HG03097 (cell line): ENCODE results near the gene GRAMD1B.

ENCODE experiments used
- ATAC-seq: cut with Tn5 transposase; IDR thresholded peaks from one replicate; pipeline ENCODE4 v1.9.1; 2021; ENCODE audit not compliant: unreplicated experiment, low FRiP score

The GRAMD1B gene

DNA sequence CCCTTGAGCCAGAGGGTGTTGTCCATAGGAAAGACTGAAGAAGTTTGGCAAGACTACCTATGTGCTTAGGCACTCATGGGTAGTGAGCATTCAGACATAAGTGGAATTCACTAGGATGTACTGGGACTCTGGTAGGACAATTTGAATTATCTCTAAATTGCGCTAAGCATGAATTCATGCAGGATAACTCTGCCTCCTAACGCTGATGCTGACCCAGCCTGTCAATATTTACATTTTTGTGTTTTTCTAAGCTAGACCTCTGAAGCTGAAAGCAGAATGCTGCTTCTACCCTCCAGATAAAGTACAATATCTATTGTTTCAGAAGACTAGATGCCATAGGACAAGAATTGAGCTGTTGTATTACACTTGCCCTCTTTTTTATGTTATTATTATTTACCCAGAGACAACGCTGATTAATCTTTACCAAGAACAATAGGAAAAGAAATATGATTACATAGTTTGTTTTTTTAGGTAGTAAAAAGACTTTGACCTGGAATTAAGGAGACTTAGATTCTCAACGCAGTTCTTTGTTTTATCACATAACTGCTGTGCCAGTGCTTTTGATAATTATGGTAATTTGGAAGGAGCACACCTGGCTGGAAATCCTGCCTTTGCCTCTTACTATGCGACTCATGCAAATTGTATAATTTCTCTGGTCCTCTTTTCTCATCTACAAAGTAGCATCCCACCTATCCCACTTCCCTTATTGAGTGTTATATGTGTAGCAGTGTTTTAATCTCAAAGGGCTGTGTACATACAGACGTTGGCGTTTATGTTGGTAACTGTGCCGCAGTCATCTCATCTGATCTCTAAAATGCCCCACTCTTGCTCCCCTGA, 21.2 kb upstream of the GRAMD1B start:
- no peak for ATAC-seq

DNA sequence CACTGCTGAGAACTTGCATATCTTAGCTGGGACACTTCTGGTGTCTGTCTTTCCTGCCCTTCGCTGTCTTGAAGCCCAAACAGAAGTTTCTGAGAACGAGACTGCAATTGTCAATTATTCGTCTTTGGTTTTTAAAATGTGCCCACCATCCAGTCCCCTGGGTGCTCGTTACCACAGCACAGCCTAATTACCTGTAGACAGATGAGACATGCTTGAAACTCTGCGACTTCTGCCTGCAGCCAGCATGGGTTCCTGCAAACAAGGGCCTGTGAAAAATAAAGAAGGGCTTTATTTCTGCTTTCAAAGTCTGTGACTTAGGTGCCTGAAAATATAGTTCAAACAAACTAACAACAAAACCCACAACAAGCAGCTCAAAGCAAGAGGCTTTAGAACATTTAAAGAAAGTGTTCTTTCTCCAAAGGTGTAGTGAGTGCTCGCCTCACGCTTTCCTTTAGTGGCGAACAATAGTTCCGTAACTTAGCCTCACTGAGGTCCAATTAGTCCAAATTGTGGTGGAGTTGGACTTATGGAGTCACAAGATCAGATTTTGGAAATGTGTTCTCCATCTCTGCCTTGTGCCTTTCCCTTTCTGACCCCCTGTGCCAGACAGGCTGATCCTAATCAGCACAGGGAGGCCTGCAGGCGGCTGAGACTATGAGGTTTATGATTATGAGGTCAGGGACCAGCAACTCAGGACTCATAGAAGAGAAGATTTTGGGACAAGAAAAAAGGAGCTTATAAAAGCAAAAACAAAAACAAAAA, 20.4 kb upstream of the GRAMD1B start:
- ATAC-seq, result no peak

DNA sequence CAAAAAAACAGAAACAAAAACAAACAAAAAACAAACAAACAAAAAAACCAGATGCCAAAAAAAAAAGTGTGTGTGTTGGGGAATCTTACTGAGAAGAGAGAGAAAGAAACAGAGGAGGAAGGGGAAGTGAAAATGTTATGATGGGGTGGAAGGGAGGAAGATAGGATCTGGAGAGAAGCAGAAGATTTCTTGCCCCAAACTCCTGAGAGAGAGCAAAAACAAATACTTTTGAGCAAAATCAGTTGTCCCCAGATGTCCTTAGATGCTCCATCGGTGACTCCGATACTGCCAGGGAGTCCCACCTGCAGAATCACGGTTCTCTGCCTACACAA, 19.9 kb upstream of the GRAMD1B start:
- ATAC-seq, result no peak

DNA sequence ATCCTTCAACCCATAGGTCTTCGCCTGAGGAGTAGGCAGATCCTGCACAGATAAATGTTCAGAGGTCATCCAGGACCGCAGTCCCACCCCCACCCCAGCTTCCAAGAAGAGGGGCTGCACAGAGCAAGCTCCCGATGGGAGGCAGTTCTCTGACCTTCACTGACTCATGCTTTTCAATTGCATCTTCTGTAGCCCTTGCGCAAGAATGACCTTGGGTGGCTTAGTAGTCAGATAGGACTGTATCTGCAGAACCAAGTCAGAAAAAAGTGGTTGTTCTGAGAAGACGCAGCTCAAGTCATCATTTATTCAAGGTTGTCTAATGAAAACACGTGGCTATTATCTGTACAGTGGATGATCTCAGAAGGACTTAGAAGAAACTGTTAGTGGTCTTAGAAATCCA, 16.4 kb upstream of the GRAMD1B start:
- ATAC-seq, result no peak

DNA sequence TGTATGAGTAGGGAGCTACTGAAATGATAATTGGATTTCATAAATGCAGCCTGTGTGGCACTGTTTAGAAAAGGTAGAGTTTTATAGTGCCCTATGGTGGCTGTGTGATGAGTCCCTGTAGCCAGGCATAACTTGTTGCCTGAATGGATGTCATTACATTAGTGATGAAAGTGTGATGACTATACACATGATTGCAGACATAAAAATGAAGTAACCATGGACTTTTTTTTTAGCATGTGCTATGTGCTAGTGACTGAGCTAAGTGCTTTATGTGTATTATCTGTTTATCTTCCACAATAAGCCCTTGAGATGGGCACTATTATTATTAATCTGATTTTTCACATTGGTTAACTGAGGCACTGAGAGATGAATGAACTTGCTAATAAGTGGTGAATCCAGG, 13.5 kb upstream of the GRAMD1B start:
- ATAC-seq, result no peak

DNA sequence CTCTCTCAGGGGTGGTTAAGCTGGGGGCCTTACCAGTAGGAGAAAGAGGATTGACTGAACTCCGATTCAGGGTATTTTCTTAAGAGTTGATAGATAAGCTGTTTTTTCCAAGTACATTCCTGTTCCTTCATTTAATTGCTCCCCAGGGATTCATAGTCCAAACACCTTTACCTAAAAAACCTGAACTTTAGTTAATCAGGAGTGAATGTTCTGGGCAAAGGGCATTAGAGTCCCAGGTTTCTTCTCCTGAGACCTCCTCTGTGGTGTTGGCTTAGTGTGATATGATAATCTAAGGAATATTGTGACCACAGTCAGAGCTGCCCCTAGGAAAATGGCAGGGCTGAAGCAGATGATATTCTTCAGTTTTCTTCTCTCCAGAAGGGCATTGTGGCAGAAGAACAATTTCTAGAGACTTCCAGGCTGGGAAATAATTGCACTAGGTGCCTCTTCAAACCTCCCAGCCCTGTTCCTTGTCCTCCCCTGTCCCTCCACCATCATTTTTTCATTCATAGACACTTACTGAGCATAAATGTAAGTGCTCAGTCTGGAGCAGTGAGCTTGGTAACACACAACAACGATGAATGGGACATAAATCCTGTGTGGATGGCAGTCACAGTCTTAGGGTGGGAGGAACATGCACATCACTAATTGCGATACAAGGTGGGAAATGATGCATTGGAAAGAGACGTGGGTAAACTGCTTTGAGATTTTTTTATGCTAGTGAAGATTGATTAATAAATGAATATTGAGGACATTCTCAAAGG, 11.5 kb upstream of the GRAMD1B start:
- no peak for ATAC-seq

DNA sequence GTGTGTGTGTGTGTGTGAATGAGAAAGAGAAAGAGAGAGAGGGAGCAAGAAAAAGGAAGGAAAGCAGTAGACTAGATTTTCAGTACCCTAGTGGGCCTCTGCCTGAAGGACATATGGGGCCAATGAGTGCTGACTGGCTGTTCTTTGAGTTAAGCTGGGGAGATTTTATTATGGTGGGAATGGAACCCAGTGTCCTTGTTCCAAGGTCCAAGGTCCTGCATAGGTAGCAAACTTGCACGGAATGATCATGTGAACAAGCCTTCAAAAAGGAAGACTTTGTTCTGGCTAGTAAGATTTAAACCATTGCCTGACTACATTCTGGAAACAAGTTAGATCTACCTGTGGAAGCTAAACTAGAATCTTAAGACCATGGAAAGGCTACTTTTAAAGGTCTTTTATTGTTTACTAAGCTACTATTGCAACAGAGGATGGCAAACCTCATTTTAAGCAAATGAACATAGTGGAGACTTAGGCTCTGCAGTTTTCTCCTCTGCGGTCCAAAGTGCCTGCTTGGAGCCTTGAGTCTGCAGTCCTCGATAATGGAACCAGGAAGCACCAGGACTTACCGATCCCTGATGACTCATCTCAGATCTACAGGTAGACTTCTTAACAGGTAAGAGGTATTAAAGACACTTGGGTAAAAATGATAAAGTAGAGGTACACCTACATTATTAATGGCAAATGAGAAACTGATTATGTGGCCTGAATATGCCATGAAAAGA, 10.2 kb upstream of the GRAMD1B start:
- ATAC-seq, result no peak

DNA sequence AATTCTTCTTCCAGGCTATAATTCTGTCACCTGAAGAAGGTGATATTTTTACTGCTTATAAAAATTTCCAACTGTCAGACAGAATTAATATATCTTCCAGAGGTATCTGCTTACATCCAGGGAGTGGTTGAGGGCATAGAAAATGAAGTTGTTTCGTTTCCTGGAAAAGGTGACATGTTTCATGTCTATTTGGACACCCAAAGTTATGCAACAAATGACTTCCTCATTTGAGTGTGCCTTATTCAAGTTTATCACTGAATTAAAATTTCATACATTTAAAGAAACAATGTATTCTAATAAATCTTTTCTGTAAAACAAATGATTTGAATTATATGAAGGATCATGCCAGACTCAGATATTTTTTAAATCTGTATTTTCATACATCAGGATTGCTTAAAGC, 8.5 kb upstream of the GRAMD1B start:
- no peak for ATAC-seq

DNA sequence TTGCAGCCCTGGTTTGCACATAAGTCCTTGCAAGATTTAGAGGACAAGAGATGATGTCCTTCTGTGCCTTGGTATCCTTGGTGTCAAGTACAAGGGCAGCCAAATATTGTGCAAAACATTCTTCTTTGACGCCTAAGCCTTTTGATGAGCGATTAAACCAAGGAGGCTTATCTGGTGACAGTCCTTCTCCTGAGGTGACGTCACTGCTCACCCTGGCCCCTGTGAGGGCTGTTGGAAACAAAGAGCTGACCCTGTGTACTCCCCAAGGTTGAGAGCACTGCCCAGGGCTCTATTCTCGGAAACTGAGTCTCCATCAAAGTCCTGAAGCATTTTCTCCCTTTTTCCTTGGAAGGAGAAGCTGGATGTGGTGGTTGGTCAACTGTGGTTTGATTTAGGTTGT, 4.7 kb upstream of the GRAMD1B start:
- ATAC-seq, result no peak

DNA sequence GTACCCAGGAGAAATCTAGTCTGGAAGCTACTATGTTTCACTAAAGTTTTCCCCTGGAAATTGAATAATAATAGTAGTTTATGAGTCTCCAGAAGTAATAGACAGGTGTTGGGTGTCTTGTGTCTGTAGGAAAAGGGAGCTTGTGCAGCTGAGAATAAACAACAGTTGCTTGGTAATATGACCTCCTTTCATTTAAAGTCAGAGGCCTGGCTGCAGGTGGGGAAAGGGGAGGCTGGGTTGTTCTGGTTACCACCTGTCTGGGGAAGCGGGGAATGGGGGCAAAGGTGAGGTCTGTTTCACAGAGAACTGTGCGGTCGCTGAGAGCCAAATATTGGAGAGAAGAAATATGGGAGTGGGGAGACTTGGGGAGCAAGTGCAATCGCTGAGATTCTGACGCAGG, 3.3 kb upstream of the GRAMD1B start:
- ATAC-seq, result no peak

DNA sequence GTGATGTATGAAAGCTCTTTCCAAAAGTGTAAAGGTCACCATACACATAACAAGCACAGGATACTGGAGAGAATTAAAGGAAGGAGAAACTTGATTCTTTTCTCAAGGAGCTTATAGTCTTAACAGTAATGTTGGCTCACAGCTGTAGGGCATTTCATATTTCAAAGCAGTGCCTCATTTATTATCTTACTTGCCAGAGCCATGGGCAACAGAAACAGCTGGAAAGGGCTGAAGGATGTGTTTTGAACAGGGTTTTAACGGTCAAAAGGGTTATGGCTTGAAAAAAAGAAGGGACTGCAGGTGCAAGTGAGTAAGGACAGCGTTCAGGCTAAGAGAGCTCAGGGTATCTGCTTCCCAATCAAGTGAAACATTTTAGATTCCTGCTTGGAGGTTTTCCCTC, 2.7 kb upstream of the GRAMD1B start:
- ATAC-seq, result no peak

DNA sequence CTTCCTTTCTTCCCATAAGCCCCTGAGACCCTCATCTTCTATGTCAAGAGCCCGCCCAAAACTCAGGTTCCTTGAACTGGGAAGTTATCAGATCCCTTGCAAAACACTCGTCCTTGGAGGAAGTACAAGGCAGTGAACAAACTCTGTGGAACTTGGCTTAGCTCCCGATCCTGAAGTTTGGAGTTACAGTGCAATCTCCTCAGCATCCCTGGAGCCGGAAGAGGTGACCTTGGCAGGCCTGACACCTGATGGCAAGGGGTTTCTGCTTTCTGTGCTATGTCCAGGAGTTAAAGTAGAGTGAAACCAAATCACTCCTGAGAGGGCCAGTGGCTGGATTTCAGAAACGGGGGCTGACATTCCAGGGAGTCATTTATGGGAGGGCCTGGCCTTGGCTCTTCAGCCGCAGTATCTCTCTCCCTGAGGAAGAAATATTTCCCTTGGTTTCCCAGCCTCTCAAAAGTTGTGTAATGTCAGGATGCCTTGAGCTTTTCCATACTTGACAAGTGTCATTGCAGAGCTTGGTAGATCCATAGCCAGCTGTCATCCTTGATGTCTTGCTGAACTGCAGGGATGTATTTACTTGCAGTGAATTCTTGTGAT, 1.9 kb upstream of the GRAMD1B start:
- no peak for ATAC-seq

DNA sequence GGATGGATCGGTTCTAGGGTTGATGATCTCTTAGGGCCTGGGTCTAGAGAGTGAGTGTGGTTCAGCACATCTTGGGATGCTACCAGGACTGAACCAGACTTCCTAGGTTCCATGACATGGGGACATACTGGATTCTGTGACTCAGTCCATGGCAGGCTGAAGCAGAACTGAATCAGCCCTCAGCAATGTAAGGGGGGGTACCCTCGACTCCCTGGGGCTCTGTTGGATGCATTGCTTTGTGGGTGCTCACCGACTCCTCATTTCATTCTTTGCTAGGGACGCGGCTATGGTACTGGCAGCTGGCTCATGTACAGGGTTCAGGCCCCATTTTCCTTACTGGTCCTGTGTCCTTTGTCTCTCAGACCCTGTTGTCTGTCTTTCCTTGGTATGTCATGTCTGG, 733 bp upstream of the GRAMD1B start:
- no peak for ATAC-seq

DNA sequence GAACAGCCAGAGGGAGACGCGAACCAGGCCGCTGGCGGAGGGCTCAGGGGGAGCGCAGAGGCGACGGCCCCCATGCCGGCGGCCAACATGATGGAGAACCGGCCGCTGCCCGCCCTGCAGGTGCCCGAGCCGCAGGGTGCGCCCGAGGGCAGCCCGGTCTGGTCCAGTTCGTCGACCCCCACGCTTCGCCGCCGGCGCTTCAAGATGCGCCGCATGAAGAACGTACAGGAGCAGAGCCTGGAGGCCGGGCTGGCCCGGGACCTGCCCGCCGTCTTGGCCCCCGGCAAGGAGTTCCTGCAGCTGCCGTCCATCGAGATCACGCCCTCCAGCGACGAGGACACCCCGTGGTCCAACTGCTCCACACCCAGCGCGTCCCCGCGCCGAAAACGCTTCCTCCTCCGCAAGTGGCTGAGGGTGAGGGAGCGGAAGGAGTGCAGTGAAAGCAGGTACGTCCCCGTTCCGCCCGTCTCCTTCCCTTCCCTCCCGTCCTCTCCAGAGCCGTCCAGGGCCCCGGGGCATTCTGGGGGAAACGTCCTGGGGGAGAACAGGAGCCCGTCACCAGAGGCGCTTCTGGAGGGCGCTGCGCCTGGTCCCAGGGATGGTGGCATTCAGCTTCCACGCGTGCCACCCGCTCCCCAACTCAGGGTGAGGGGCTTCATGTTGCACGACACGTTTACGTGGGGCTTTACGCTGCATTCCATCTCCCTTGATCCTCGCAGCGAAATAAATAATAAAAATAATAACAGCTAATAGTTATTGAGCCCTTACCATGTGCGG, 840 bp downstream of the GRAMD1B start:
- ATAC-seq, result peak; percentile 49

DNA sequence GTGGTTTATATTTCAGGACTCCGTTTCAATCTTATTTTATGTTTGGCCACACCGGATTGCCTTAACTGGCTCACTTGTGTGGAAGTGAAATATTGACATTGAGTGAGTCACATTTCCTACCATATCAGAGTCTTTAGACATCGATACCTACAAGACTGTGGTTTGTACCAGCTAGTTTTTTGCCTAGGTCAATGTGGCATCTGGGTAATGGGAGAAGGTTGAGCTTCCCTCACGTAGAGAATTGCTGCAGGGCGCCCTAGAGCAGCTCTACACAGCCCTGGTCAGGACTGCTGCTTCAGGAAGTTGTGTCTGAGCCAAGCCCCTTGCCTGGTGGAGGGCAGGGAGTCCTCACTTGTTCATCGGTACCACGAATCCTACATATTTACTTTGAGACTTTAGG, 1.6 kb downstream of the GRAMD1B start:
- ATAC-seq, result no peak

DNA sequence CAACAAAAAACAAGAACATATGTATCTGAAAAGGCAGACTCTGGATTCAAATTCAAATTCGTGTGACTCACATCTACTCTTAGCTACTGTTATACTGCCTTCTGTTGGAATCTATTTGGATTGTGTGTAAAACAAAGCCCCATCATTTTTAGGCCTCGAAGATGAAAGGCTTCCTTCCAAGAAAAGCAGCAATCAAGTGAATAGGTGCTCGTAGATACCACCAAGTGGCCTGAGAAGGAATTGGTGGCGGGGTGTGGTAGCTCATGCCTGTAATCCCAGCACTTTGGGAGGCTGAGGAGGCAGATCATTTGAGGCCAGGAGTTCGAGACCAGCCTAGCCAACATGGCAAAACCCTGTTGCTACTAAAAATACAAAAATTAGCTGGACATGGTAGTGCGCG, 4.2 kb downstream of the GRAMD1B start:
- ATAC-seq, result no peak

DNA sequence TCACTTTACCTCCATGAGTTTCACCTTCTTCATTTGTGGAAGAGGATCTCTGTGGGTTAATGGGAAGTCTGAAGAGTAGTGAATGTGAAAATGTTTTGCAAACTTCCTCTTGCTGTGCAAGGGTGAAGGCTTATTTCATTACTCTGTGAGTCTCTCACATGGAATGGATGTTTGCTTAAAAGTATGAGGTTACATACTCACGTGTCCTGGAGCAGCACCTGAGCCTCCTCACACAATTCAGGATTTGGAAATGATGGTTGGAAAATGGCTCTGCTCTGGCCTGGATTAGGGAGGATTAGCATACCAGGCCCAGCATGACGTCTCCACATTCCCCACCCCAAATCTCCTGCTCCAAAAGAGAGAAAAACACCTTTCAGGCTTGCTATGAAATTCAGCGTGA, 4.8 kb downstream of the GRAMD1B start:
- ATAC-seq, result no peak

DNA sequence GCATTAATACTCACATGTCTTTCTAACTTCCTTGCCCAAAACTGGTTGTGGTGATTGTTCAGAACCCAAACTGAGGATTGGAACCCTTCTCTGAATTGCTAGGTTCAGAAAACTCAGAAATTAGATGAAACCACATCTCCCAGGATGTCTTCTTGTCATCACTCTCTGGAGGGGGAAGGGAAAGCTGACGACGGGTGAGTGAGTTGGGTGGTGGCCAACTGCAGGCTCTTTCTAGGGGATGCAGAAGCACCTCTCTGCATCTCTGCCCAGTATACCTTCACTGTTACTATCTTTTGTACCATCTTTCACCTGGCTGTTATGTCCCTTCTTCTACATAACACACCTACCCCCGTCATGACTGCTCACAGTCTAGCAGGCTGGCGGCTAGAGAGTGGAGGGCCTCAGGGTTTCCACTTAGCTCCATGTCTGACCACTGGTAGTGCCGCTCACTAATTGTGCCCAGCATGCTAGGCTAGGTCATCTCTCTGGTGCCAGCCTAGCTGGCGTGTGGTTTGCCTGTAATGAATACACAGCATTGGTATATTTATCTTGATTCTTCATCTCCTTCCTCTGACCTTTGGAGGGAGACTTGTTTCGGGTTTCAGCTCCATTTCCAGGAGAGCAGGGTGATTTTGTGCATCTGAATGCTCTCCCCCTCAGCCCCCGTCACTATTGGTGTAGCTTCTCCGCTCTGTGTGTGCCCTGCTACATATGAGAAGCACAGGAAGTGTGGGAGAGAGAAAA, 7.3 kb downstream of the GRAMD1B start:
- ATAC-seq, result no peak

DNA sequence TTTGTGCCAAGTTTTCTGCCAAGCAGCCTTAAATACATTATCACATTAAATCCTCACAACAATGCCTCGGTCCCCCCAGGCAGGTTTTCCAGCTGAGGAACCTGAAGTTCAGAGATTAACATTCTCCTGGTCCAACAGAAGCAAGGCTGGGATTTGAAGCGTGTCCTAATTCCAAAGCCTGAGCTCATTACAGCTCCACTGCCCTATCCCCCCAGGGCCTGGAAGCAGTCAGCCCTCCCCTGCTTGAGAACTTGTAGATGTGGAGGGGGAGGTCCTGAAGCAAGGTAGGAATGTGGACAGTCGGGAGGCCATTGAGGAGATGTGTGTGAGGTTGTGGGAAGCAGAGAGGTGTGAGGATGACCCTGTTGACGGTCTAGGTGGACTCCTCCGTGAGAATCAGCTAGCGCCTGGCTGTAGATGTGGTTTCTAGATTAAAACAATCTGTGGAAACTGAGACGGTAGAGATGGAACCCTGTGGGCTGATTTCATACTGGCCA, 8.1 kb downstream of the GRAMD1B start:
- ATAC-seq, result no peak
